GM18498 (cell line): Measurements from ENCODE around the gene DTNA.

ENCODE experiments used
- ATAC-seq: cut with Tn5 transposase; IDR thresholded peaks from one replicate; pipeline ENCODE4 v1.9.1; 2021; ENCODE audit warnings: mild to moderate bottlenecking, moderate library complexity; ENCODE audit not compliant: unreplicated experiment

The DTNA gene

GRCh38 chr18:34847408-34847807, 137.3 kb downstream of the DTNA start:
- no peak for ATAC-seq

- no peak for ATAC-seq
Measured at GRCh38 chr18:34848156-34848555, 138.1 kb downstream of the DTNA start.

- no peak for ATAC-seq
Measured at GRCh38 chr18:34848695-34849094, 138.6 kb downstream of the DTNA start.

- ATAC-seq: no peak
Measured at GRCh38 chr18:34857320-34857719, 147.2 kb downstream of the DTNA start.

- ATAC-seq: no peak
Measured at GRCh38 chr18:34858188-34858587, 148.1 kb downstream of the DTNA start.

GRCh38 chr18:34859496-34859895, 149.4 kb downstream of the DTNA start:
- ATAC-seq: no peak

- no peak for ATAC-seq
Measured at GRCh38 chr18:34862561-34862960, 152.5 kb downstream of the DTNA start.

- no peak for ATAC-seq
Measured at GRCh38 chr18:34863702-34864101, 153.6 kb downstream of the DTNA start.

- ATAC-seq: no peak
Measured at GRCh38 chr18:34864836-34865497, 154.9 kb downstream of the DTNA start.

GRCh38 chr18:34866310-34866709, 156.2 kb downstream of the DTNA start:
- no peak for ATAC-seq

GRCh38 chr18:34866739-34867138, 156.6 kb downstream of the DTNA start:
- no peak for ATAC-seq

- ATAC-seq: no peak
Measured at GRCh38 chr18:34867520-34867919, 157.4 kb downstream of the DTNA start.

GRCh38 chr18:34870555-34871310, 160.6 kb downstream of the DTNA start:
- ATAC-seq: no peak

GRCh38 chr18:34871435-34871834, 161.3 kb downstream of the DTNA start:
- no peak for ATAC-seq

GRCh38 chr18:34872066-34872465, 162.0 kb downstream of the DTNA start:
- ATAC-seq: no peak

- ATAC-seq: no peak
Measured at GRCh38 chr18:34873986-34874580, 164.0 kb downstream of the DTNA start.

- no peak for ATAC-seq
Measured at GRCh38 chr18:34875150-34875549, 165.1 kb downstream of the DTNA start.

- ATAC-seq: no peak
Measured at GRCh38 chr18:34880403-34880802, 170.3 kb downstream of the DTNA start.

- ATAC-seq: no peak
Measured at GRCh38 chr18:34880882-34881834, 171.1 kb downstream of the DTNA start.

GRCh38 chr18:34884436-34884835, 174.3 kb downstream of the DTNA start:
- ATAC-seq: no peak

- no peak for ATAC-seq
Measured at GRCh38 chr18:34886177-34886576, 176.1 kb downstream of the DTNA start.
